Measurements from ENCODE around the gene SWAP70.

The SWAP70 gene

GRCh38 chr11:9651899-9652748 is 11.8 kb upstream of the SWAP70 start:
- no peak for DNase-seq (ENCODE audit: low read depth)

- no peak for DNase-seq (ENCODE audit: low read depth)
Observed at GRCh38 chr11:9653871-9654270, 10.0 kb upstream of the SWAP70 start.

GRCh38 chr11:9656864-9657263 is 7.0 kb upstream of the SWAP70 start:
- no peak for DNase-seq (ENCODE audit: low read depth)

GRCh38 chr11:9657531-9657930 is 6.3 kb upstream of the SWAP70 start:
- DNase-seq (ENCODE audit: low read depth): no peak

- no peak for DNase-seq (ENCODE audit: low read depth)
Observed at GRCh38 chr11:9660886-9661285, 3.0 kb upstream of the SWAP70 start.

- no peak for DNase-seq (ENCODE audit: low read depth)
Observed at GRCh38 chr11:9662273-9662672, 1.6 kb upstream of the SWAP70 start.

- DNase-seq (ENCODE audit: low read depth): no peak
Observed at GRCh38 chr11:9664276-9665171, 647 bp downstream of the SWAP70 start.

- DNase-seq (ENCODE audit: low read depth): no peak
Observed at GRCh38 chr11:9665749-9666148, 1.9 kb downstream of the SWAP70 start.

GRCh38 chr11:9669954-9670353 is 6.1 kb downstream of the SWAP70 start:
- DNase-seq (ENCODE audit: low read depth): no peak

- no peak for DNase-seq (ENCODE audit: low read depth)
Observed at GRCh38 chr11:9672288-9672916, 8.5 kb downstream of the SWAP70 start.

- no peak for DNase-seq (ENCODE audit: low read depth)
Observed at GRCh38 chr11:9672918-9673317, 9.0 kb downstream of the SWAP70 start.

- no peak for DNase-seq (ENCODE audit: low read depth)
Observed at GRCh38 chr11:9675691-9676090, 11.8 kb downstream of the SWAP70 start.

GRCh38 chr11:9677951-9678350 is 14.1 kb downstream of the SWAP70 start:
- no peak for DNase-seq (ENCODE audit: low read depth)

- no peak for DNase-seq (ENCODE audit: low read depth)
Observed at GRCh38 chr11:9678576-9678975, 14.7 kb downstream of the SWAP70 start.

- no peak for DNase-seq (ENCODE audit: low read depth)
Observed at GRCh38 chr11:9680028-9680427, 16.2 kb downstream of the SWAP70 start.

- DNase-seq (ENCODE audit: low read depth): no peak
Observed at GRCh38 chr11:9681583-9682372, 17.9 kb downstream of the SWAP70 start.

- no peak for DNase-seq (ENCODE audit: low read depth)
Observed at GRCh38 chr11:9687711-9688477, 24.0 kb downstream of the SWAP70 start.

- no peak for DNase-seq (ENCODE audit: low read depth)
Observed at GRCh38 chr11:9688716-9689511, 25.0 kb downstream of the SWAP70 start.

- no peak for DNase-seq (ENCODE audit: low read depth)
Observed at GRCh38 chr11:9689721-9690120, 25.8 kb downstream of the SWAP70 start.

GRCh38 chr11:9691865-9692264 is 28.0 kb downstream of the SWAP70 start:
- DNase-seq (ENCODE audit: low read depth): no peak

All from stimulated activated CD8-positive, alpha-beta memory T cell treated with anti-CD3 and anti-CD28 coated beads, Interleukin-15, amount 100 ng/mL, for 1 hour (primary cell).